ENCODE results near the gene CASKIN2.

GRCh38 chr17:75551266-75551665, 35.9 kb upstream of the CASKIN2 start:
- TF ChIP-seq ZNF274 (IDR thresholded peaks at IDR 0.05; ENCODE audit: low read depth, low read length) = no peak
- TF ChIP-seq YY1 (IDR thresholded peaks at IDR 0.05; ENCODE audit: insufficient read depth, insufficient read length) = no peak
